Ovary (tissue), 3 donors: ENCODE measurements around the gene SLC25A47.

Experiments
- EP300 ChIP-seq: sonication (generic); formaldehyde crosslinking; IDR thresholded peaks from one replicate; pipeline ENCODE4 v1.6.1; 2017; ENCODE audit warnings: antibody characterized with exemption
- POLR2A ChIP-seq: fragments of 450-650 bp; IDR thresholded peaks from one replicate; pipeline ENCODE4 v1.6.1; 2017; ENCODE audit warnings: antibody characterized with exemption, mild to moderate bottlenecking, moderate library complexity
- TF ChIP-seq, protein P1 (sequence below), 3 donors: fragments of 450-650 bp in 2 of 3; fragments of 200-600 bp in 1 of 3; IDR thresholded peaks; one replicate each; pipeline versions ENCODE4 v1.5.1 to v1.8.0; 2016 to 2022; ENCODE audit warnings: antibody characterized with exemption in 3 of 3, mild to moderate bottlenecking in 1 of 3
- donor health status: DM: no; HTN: no; CAD: no.

- TF ChIP-seq, protein P1, sequence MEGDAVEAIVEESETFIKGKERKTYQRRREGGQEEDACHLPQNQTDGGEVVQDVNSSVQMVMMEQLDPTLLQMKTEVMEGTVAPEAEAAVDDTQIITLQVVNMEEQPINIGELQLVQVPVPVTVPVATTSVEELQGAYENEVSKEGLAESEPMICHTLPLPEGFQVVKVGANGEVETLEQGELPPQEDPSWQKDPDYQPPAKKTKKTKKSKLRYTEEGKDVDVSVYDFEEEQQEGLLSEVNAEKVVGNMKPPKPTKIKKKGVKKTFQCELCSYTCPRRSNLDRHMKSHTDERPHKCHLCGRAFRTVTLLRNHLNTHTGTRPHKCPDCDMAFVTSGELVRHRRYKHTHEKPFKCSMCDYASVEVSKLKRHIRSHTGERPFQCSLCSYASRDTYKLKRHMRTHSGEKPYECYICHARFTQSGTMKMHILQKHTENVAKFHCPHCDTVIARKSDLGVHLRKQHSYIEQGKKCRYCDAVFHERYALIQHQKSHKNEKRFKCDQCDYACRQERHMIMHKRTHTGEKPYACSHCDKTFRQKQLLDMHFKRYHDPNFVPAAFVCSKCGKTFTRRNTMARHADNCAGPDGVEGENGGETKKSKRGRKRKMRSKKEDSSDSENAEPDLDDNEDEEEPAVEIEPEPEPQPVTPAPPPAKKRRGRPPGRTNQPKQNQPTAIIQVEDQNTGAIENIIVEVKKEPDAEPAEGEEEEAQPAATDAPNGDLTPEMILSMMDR (IDR thresholded peaks at IDR 0.05): no peak
- TF ChIP-seq POLR2A (no peak), EP300 (no peak)
Observed at GRCh38 chr14:100285913-100286400, 37.2 kb upstream of the SLC25A47 start.
